PC-3 (cell line): ENCODE data around the gene RPS26. TPM values are rescaled to one million over a fixed set of nuclear protein-coding genes. Genes with fewer than 3 reads are reported as not detected.

Source experiments
- ATAC-seq: fragments of 200-7000 bp; cut with Tn5 transposase; 2 replicates; pipeline ENCODE4 v1.9.1; 2020; ENCODE audit warnings: mild to moderate bottlenecking, moderate library complexity
- BruUV-seq: library from RNA; stranded (reverse); fragments of 400-500 nt; replicated peaks from 2 replicates; lab custom pipeline; 2021; lab: Mats Ljungman, UMichigan
- CTCF ChIA-PET: fragments of 300-600 bp; sonication (Branson Sonifier 250); formaldehyde crosslinking; loops from one replicate; lab custom pipeline; 2022; ENCODE audit warnings: antibody characterized with exemption; lab: Charles Lee
- POLR2A ChIA-PET: fragments of 300-600 bp; sonication (Branson Sonifier 250); formaldehyde crosslinking; loops from one replicate; lab custom pipeline; 2022; ENCODE audit warnings: antibody characterized with exemption; ENCODE audit not compliant: unreplicated experiment; lab: Charles Lee
- DNase-seq: peaks from one replicate; pipeline ENCODE4 v3.0.0-alpha.2; 2015
- H2AFZ ChIP-seq: fragments of 300-600 bp; sonication (generic); 2 replicates; pipeline ENCODE4 v1.6.0; 2016; ENCODE audit warnings: antibody characterized with exemption, low read length
- H3F3A ChIP-seq: fragments of 300-600 bp; sonication (generic); one replicate; pipeline ENCODE4 v1.6.0; 2017; ENCODE audit warnings: antibody characterized with exemption, low read length, control low read depth, mild to moderate bottlenecking; ENCODE audit not compliant: unreplicated experiment
- H3K27ac ChIP-seq: fragments of 300-600 bp; sonication (generic); 2 replicates; pipeline ENCODE4 v1.5.1; 2016; ENCODE audit warnings: mild to moderate bottlenecking, low read length
- H3K27me3 ChIP-seq: fragments of 300-600 bp; sonication (generic); 2 replicates; pipeline ENCODE4 v1.6.1; 2016; ENCODE audit warnings: low read length, mixed read lengths
- H3K36me3 ChIP-seq: fragments of 300-600 bp; sonication (generic); 2 replicates; pipeline ENCODE4 v1.6.1; 2016; ENCODE audit warnings: low read depth, mixed run types, low read length, mixed read lengths
- H3K4me1 ChIP-seq: fragments of 300-600 bp; sonication (generic); 2 replicates; pipeline ENCODE4 v1.5.1; 2016; ENCODE audit warnings: low read length; ENCODE audit not compliant: insufficient read depth
- H3K4me2 ChIP-seq: fragments of 300-600 bp; sonication (generic); 2 replicates; pipeline ENCODE4 v1.6.0; 2016; ENCODE audit warnings: low read length
- H3K4me3 ChIP-seq: fragments of 300-600 bp; sonication (generic); 2 replicates; pipeline ENCODE4 v1.5.1; 2016; ENCODE audit warnings: mild to moderate bottlenecking, low read length, mixed read lengths
- H3K79me2 ChIP-seq: fragments of 300-600 bp; sonication (generic); 2 replicates; pipeline ENCODE4 v1.6.1; 2017; ENCODE audit warnings: low read length, mixed read lengths
- H3K9ac ChIP-seq: fragments of 300-600 bp; sonication (generic); 2 replicates; pipeline ENCODE4 v1.6.0; 2016; ENCODE audit warnings: mild to moderate bottlenecking, low read length
- H3K9me2 ChIP-seq: fragments of 300-600 bp; sonication (generic); replicated peaks from 2 replicates; pipeline ENCODE4 v1.6.1; 2016; ENCODE audit warnings: mixed run types, low read length, mixed read lengths
- H3K9me3 ChIP-seq: fragments of 300-600 bp; sonication (generic); 2 replicates; pipeline ENCODE4 v1.6.1; 2016; ENCODE audit warnings: low read length, mixed read lengths
- H4K20me1 ChIP-seq: fragments of 300-600 bp; sonication (generic); 2 replicates; pipeline ENCODE4 v1.6.1; 2016; ENCODE audit warnings: low read length, mixed read lengths
- CTCF ChIP-seq: fragments of 300-600 bp; sonication (generic); conservative IDR thresholded peaks from 2 replicates; pipeline ENCODE4 v1.5.1; 2017; ENCODE audit warnings: antibody characterized with exemption, low read depth, mild to moderate bottlenecking, low read length
- EZH2 ChIP-seq: fragments of 300-600 bp; sonication (generic); IDR thresholded peaks from one replicate; pipeline ENCODE4 v1.6.1; 2017; ENCODE audit warnings: antibody characterized with exemption, mild to moderate bottlenecking, low read length; ENCODE audit not compliant: unreplicated experiment
- EZH2phosphoT487 ChIP-seq: fragments of 300-600 bp; sonication (generic); IDR thresholded peaks from 2 replicates; pipeline ENCODE4 v1.6.1; 2018; ENCODE audit warnings: mild to moderate bottlenecking, antibody characterized with exemption, low read length, borderline replicate concordance
- intact Hi-C: fragments of 100-400 bp; cut with micrococcal nuclease; formaldehyde crosslinking; loops from 2 replicates; pipeline ENCODE4 v1.9.0; 2023
- total RNA-seq: library from RNA; depleted of rRNA; stranded (reverse); fragments of >200 nt; gene quantifications from 2 replicates; pipeline ENCODE4 v1.2.3, GENCODE V29; 2014

The RPS26 gene
- total RNA-seq, 1 experiment from 2014 or later: 320 TPM

GRCh38 chr12:56034586-56035332, 7.0 kb upstream of the RPS26 start:
- no TSS peak for BruUV-seq
- CTCF ChIA-PET: no interaction called here

GRCh38 chr12:56037161-56037560, 4.6 kb upstream of the RPS26 start:
- H3K9me2 ChIP-seq: no peaks in the 10 kb centered on the region
- H3F3A ChIP-seq: no peaks in the 10 kb centered on the region
- BruUV-seq: no TSS peak
- DNase-seq (no peak), ATAC-seq (no peak)
- intact Hi-C loops: no loop called here
- H3K4me3 ChIP-seq: no peak overlapping the region
- POLR2A ChIA-PET: no interaction called here
- H3K4me1 ChIP-seq: peaks cover 12% of the 10 kb centered on the region
- H3K9me3 ChIP-seq: no peaks in the 10 kb centered on the region
- 0 out of 2 replicates have a peak, but pooled peaks cover 1% of the 10 kb centered on the region for H4K20me1 ChIP-seq
- H3K9ac ChIP-seq: no peak overlapping the region
- H3K4me2 ChIP-seq: no peak overlapping the region
- no peak overlapping the region for H2AFZ ChIP-seq
- H3K27me3 ChIP-seq: no peaks in the 10 kb centered on the region
- no peak for TF ChIP-seq EZH2
- TF ChIP-seq CTCF: no peak
- no peak for TF ChIP-seq EZH2phosphoT487
- H3K79me2 ChIP-seq: peaks cover 5% of the 10 kb centered on the region
- no peak overlapping the region for H3K27ac ChIP-seq
- CTCF ChIA-PET: interaction anchor here (0.7 kb wide), 1 partner anchor 10 kb away, joined by 4 read pairs; no protein-coding TSS in a partner anchor
- H3K36me3 ChIP-seq: no peaks in the 10 kb centered on the region

More at GRCh38 chr12:56034586-56035332, 7.0 kb upstream of the RPS26 start:
- H3K4me2 ChIP-seq: no peak overlapping the region
- H3K9me3 ChIP-seq: no peaks in the 10 kb centered on the region
- ATAC-seq: no peak
- no peaks in the 10 kb centered on the region for H3K79me2 ChIP-seq
- no peak overlapping the region for H2AFZ ChIP-seq
- no peak overlapping the region for H3K4me3 ChIP-seq
- H3K4me1 ChIP-seq: peaks cover 3% of the 10 kb centered on the region; the same call in 1 of the 2 replicates
- POLR2A ChIA-PET: no interaction called here
- no peaks in the 10 kb centered on the region for H4K20me1 ChIP-seq
- H3K9ac ChIP-seq: no peak overlapping the region
- intact Hi-C loops: no loop called here
- no peak overlapping the region for H3K27ac ChIP-seq
- H3F3A ChIP-seq: no peaks in the 10 kb centered on the region
- H3K36me3 ChIP-seq: no peaks in the 10 kb centered on the region
- H3K27me3 ChIP-seq: no peaks in the 10 kb centered on the region
- no peak for DNase-seq
- no peaks in the 10 kb centered on the region for H3K9me2 ChIP-seq
- TF ChIP-seq CTCF: no peak

GRCh38 chr12:56038022-56038655, 3.6 kb upstream of the RPS26 start:
- peaks cover 7% of the 10 kb centered on the region for H3K36me3 ChIP-seq
- H3K9me2 ChIP-seq: no peaks in the 10 kb centered on the region
- no peaks in the 10 kb centered on the region for H3K27me3 ChIP-seq
- H3K4me3 ChIP-seq: no peak overlapping the region
- peaks cover 14% of the 10 kb centered on the region for H3K79me2 ChIP-seq
- ChIA-PET POLR2A (no interaction called here), CTCF (no interaction called here)
- no peak overlapping the region for H3K4me2 ChIP-seq
- peaks cover 11% of the 10 kb centered on the region for H4K20me1 ChIP-seq
- H3K9me3 ChIP-seq: no peaks in the 10 kb centered on the region
- ATAC-seq: no peak
- no peaks in the 10 kb centered on the region for H3F3A ChIP-seq
- TF ChIP-seq CTCF: no peak
- TF ChIP-seq EZH2: no peak
- no peak for TF ChIP-seq EZH2phosphoT487
- intact Hi-C loops: no loop called here
- no peak overlapping the region for H3K27ac ChIP-seq
- H3K9ac ChIP-seq: no peak overlapping the region
- no peak for DNase-seq
- peaks cover 13% of the 10 kb centered on the region for H3K4me1 ChIP-seq
- no TSS peak for BruUV-seq
- H2AFZ ChIP-seq: no peak overlapping the region
